ENCODE data around the gene NBEA. TPM values are rescaled to one million over a fixed set of nuclear protein-coding genes. Genes with fewer than 3 reads are reported as not detected.

Gene NBEA
- total RNA-seq, 3 donors from 2014 or later = 7.5 to 18.6 (median 16.1) TPM

- H3K4me3 ChIP-seq = no peak overlapping the region
- H3K27ac ChIP-seq = no peak overlapping the region
- intact Hi-C loops (cut with DNase I; ENCODE audit: low total_unique reads) = no loop called here
- no peaks in the 10 kb centered on the region for H3K36me3 ChIP-seq
- no peaks in the 10 kb centered on the region for H3K4me1 ChIP-seq
- TF ChIP-seq, protein P1, sequence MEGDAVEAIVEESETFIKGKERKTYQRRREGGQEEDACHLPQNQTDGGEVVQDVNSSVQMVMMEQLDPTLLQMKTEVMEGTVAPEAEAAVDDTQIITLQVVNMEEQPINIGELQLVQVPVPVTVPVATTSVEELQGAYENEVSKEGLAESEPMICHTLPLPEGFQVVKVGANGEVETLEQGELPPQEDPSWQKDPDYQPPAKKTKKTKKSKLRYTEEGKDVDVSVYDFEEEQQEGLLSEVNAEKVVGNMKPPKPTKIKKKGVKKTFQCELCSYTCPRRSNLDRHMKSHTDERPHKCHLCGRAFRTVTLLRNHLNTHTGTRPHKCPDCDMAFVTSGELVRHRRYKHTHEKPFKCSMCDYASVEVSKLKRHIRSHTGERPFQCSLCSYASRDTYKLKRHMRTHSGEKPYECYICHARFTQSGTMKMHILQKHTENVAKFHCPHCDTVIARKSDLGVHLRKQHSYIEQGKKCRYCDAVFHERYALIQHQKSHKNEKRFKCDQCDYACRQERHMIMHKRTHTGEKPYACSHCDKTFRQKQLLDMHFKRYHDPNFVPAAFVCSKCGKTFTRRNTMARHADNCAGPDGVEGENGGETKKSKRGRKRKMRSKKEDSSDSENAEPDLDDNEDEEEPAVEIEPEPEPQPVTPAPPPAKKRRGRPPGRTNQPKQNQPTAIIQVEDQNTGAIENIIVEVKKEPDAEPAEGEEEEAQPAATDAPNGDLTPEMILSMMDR (IDR thresholded peaks at IDR 0.05) = no peak
- no peak for TF ChIP-seq POLR2AphosphoS5 (IDR thresholded peaks at IDR 0.05)
- TF ChIP-seq POLR2A (IDR thresholded peaks at IDR 0.05) = no peak
- no peaks in the 10 kb centered on the region for H3K9me3 ChIP-seq
- no peak for DNase-seq (ENCODE audit: low spot score in 2 of 2)
- no peaks in the 10 kb centered on the region for H3K27me3 ChIP-seq
Observed at GRCh38 chr13:35530147-35530546, 588.1 kb downstream of the NBEA start.

- Histone ChIP-seq H3K4me1 (no peaks in the 10 kb centered on the region), H3K9me3 (no peaks in the 10 kb centered on the region), H3K4me3 (no peak overlapping the region), H3K27me3 (no peaks in the 10 kb centered on the region), H3K36me3 (no peaks in the 10 kb centered on the region), H3K27ac (no peak overlapping the region)
- DNase-seq (ENCODE audit: low spot score in 2 of 2) = no peak
- no peak for TF ChIP-seq POLR2AphosphoS5 (IDR thresholded peaks at IDR 0.05)
- no peak for TF ChIP-seq POLR2A (IDR thresholded peaks at IDR 0.05)
- TF ChIP-seq, protein P1 (IDR thresholded peaks at IDR 0.05) = no peak
- intact Hi-C loops (cut with DNase I; ENCODE audit: low total_unique reads) = no loop called here
Observed at GRCh38 chr13:35530581-35530980, 588.5 kb downstream of the NBEA start.

DNA sequence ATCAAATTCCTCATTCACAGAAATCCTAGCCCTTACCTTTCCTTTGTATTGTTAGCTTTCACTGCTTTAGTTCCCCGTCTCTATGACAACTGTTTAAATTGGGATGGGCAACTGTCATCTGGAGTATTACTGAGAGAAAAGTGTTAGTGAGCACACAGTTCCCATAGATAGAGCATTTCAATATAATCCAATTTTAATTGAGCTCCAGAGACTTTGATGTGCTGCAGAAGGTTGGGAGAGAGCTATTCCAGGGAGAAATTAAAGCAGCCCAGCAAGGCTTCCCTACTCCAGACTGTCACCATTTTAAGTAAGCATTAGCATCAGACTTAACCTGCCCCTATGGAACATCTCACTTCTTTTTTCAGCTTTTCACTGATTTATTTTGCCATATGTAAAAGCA, 589.5 kb downstream of the NBEA start:
- TF ChIP-seq POLR2A (IDR thresholded peaks at IDR 0.05) (no peak), POLR2AphosphoS5 (IDR thresholded peaks at IDR 0.05) (no peak)
- TF ChIP-seq, protein P1 (IDR thresholded peaks at IDR 0.05) = no peak
- Histone ChIP-seq H3K4me3 (no peak overlapping the region), H3K4me1 (no peaks in the 10 kb centered on the region), H3K9me3 (no peaks in the 10 kb centered on the region), H3K27me3 (no peaks in the 10 kb centered on the region), H3K36me3 (no peaks in the 10 kb centered on the region), H3K27ac (no peak overlapping the region)
- DNase-seq (ENCODE audit: low spot score in 2 of 2) = no peak
- intact Hi-C loops (cut with DNase I; ENCODE audit: low total_unique reads) = no loop called here

GRCh38 chr13:35534343-35534742, 592.3 kb downstream of the NBEA start:
- no peaks in the 10 kb centered on the region for H3K4me1 ChIP-seq
- no peak overlapping the region for H3K27ac ChIP-seq
- no peaks in the 10 kb centered on the region for H3K9me3 ChIP-seq
- intact Hi-C loops (cut with DNase I; ENCODE audit: low total_unique reads) = no loop called here
- no peaks in the 10 kb centered on the region for H3K36me3 ChIP-seq
- H3K27me3 ChIP-seq = no peaks in the 10 kb centered on the region
- no peak for DNase-seq (ENCODE audit: low spot score in 2 of 2)
- TF ChIP-seq, protein P1 (IDR thresholded peaks at IDR 0.05) = no peak
- no peak for TF ChIP-seq POLR2A (IDR thresholded peaks at IDR 0.05)
- no peak for TF ChIP-seq POLR2AphosphoS5 (IDR thresholded peaks at IDR 0.05)
- H3K4me3 ChIP-seq = no peak overlapping the region

DNA sequence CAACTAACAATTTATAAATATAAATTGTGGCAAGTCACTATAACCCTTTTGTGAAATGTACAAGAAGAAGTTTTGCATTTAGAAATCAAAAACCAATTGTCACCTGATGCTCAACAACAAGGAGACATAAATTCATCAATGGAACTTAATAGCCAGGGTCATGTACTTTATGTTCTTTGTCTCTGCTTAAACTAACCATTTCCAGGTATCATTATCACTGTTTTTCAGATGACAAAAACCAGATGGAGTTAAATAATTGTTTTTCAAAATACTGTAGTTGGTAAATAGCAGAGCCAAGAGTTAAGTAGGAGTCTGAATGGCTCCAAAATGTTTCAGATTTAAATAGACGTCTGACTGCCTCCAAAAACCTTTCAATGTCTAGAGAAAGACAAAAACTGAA, 606.7 kb downstream of the NBEA start:
- TF ChIP-seq POLR2A (IDR thresholded peaks at IDR 0.05) (no peak), POLR2AphosphoS5 (IDR thresholded peaks at IDR 0.05) (no peak)
- TF ChIP-seq, protein P1 (IDR thresholded peaks at IDR 0.05) = no peak
- Histone ChIP-seq H3K4me3 (no peak overlapping the region), H3K4me1 (no peaks in the 10 kb centered on the region), H3K27me3 (no peaks in the 10 kb centered on the region), H3K36me3 (no peaks in the 10 kb centered on the region), H3K9me3 (no peaks in the 10 kb centered on the region), H3K27ac (no peak overlapping the region)
- intact Hi-C loops (cut with DNase I; ENCODE audit: low total_unique reads) = no loop called here
- no peak for DNase-seq (ENCODE audit: low spot score in 2 of 2)

Data from breast epithelium (tissue), 4 donors.